Stimulated activated CD8-positive, alpha-beta memory T cell treated with anti-CD3 and anti-CD28 coated beads, Interleukin-4, amount 100 ng/mL, for 1 hour (primary cell): ENCODE results near the gene MSI2.

Source experiments
- DNase-seq, 2 donors: peaks; one replicate each; pipeline ENCODE4 v3.0.0-alpha.2; 2020; ENCODE audit warnings: low read depth in 2 of 2, low spot score in 1 of 2

The MSI2 gene

DNA sequence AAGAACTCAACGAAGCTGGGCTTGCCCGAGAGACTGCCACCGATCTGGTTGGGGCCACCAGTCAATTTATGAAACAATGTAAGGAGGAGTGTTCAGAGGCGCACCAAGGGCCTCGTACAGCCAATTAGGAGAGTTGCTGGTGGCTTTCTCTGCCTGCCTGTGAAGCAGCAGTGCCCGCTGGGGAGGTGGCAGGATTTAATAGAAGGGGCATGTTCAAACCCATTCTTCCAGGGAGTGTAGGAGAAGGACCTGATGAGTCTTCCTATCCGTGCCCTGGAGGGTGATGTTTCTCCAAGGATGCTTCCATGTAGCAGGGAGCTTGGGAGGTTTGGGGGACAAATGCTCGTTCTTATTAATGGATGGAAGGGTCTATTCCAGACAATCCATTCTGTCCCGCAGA is 310.4 kb downstream of the MSI2 start:
- no peak for DNase-seq

DNA sequence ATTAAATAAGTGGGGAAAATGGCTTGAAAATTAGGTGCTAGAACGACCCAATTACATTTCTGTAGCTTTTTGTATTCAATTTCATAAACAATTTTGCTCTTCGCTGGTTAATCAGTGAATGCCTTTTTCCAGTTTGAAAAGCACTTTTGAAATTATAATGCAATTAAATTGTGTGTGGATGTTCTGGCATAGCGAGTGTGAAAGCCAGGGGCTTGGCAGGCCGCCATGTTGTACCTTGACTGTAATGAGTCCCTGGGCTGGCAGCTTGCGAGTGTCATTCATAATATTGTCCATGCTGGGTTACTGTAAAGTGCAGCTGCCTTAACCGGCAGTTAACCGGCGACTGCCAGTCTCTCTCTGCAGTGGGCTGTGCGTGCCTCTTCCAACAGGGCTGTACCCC is 310.9 kb downstream of the MSI2 start:
- DNase-seq: no peak

DNA sequence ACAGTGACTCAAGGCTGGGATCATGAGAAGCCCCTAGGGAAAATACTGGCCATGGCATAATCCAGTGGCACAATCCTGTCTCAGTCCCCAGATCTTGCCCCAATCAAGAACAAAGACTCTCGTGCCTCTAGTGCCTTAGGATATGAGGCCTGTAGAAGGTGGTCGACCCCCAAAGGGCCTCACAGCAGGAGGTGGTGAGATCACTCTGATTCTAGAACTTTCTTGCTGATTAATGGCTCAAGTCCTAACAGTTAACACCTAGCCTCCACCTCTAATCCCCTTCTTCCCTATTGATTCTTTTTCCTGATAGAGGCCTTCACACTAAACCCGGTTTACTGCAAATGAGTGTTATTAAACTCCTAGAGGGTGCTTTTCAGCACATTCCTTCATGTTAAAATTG is 312.0 kb downstream of the MSI2 start:
- DNase-seq: no peak

DNA sequence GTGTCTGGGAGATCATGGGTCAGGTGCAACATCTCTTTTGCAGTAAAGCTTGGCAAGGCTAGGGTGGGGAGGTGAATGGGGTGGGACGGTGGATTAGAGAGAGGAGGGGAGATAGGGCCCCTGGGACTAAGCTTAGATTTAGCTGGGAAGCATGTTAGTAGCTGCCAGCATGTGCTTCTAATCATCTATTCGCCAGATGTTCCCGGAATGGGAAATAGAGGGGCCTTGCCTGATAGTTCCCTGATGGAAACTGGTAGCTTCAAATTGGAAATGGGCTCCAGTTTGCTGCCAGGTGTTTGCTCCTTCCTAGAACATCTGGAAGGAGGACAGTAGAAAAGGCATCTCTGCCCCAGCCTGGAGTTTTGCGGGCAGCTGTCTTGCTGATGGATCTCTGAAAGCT is 312.7 kb downstream of the MSI2 start:
- no peak for DNase-seq

DNA sequence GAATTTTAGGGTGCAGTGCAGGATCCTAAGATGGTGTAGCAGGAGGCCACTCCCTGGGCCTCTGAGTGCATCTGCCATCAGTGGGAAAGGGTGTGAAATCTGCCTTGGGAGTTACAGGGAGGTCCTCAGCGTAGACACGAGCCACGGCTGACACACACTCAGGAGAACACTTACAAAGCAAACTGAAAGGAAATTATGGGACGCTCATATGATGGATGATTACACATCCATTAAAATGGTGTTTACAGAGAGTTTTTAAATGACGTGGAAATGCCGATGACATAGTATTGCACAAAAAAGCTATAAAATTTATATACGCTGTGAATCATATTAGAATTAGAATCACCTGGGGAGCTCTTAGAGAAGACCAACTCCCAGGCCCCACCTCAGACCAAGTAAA is 313.5 kb downstream of the MSI2 start:
- no peak for DNase-seq

DNA sequence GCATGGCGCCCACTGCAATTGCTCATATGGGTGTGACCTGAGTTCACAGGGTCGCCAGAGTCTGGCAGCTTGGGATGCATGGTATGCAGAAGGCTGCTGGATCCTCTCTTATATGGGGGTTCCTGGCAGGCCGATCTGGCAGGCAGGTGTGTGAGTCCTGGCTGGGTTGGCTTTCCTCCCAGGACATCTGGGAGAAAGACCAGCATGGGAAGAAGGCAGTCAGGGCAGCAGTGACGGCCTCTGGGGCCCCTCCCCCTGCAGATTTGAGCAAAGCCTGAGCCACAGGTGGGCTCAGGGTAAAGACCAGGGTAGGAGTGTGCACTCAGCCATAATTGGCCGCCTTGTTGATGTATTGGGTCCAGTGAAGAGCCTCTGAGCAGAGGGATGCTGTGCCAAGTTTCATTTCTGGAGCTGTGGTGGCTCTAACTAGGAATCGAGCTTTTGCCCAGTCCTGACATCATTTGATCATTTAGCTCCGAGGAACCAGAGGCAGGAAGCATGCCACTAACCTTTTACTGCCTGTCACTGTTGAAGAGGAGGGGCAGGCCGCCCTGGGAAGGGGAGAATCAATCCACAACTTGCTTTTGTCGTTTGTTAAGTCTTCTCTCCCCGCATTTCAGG is 314.5 kb downstream of the MSI2 start:
- DNase-seq: no peak

DNA sequence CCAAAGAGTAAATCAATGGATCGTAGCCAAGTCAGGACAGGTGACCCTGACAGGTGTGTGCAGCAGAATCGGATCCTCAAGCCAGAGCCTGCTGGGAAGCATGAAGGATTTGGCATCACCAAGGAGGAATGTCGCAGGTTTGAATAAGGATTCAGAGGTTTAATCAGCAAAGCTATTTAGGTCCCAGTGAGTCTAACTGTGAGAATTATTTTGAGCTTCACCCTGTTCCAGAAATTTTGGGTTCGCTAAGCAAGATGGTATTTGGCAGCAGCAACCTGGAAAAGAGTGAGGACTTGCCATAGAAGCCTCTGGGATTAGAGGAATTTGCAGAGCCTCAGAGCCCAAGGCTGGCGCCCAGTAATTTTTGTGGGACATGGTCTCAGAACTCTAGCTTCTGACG is 315.7 kb downstream of the MSI2 start:
- no peak for DNase-seq

DNA sequence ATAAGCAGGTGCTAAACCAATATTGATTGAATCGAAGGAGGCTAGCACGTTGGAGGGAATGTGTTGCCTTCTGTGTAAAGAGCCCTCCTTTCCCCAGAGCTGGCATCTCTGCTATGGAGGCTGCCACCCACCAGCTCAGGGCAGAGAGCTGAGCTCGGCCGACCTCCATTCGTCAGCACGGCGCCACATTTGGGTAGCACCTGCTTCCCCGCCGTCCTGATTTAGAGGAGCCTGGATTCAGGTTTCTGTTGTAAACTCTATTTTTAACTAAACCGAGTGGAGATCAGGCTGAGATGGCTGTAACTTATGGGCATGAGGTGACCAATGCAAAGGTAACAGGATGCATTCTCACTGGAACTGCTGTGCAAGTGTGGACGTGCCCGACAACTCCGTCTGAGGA is 316.3 kb downstream of the MSI2 start:
- DNase-seq: no peak

DNA sequence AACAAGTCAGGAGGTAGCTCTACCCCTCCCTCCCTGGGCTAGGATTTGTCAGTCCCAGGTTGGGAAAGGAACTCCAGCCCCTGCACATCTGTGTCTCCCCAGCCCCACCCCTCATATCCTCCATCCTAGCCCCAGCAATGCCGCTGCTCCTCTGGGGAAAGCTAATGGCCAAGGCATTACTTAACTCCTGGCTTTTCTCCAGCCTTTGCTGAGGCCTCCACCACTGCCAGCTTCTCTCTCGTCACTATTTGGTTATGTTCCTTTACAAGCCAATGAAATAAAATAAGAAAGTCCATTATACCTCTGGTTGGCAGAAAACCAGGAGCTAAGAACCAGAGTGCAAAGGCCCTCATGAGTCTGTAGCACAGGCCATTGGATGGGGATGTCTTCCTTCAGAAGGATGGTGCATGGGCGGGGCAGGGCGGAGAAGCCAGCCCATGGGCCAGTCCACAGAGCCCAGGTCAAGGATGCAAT is 317.8 kb downstream of the MSI2 start:
- DNase-seq: no peak

DNA sequence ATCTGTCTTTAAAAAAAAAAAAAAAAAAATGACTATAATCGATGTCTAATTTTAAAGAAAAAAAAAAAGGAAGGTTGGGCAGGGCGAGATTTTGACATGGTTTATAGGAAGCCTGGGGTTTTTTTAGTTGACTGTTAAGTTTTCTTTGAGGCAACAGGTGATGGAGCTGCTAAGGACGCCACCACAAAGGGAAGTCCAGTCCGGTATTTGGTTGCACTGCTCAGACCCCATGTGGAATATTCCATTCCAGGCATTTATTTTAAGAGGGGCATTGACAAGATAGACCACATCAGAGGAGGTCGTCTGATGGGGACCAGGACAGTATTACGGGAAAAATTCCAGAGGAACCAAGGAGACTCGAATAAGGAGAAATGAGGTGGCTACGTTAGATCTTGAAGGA is 320.4 kb downstream of the MSI2 start:
- DNase-seq: no peak

DNA sequence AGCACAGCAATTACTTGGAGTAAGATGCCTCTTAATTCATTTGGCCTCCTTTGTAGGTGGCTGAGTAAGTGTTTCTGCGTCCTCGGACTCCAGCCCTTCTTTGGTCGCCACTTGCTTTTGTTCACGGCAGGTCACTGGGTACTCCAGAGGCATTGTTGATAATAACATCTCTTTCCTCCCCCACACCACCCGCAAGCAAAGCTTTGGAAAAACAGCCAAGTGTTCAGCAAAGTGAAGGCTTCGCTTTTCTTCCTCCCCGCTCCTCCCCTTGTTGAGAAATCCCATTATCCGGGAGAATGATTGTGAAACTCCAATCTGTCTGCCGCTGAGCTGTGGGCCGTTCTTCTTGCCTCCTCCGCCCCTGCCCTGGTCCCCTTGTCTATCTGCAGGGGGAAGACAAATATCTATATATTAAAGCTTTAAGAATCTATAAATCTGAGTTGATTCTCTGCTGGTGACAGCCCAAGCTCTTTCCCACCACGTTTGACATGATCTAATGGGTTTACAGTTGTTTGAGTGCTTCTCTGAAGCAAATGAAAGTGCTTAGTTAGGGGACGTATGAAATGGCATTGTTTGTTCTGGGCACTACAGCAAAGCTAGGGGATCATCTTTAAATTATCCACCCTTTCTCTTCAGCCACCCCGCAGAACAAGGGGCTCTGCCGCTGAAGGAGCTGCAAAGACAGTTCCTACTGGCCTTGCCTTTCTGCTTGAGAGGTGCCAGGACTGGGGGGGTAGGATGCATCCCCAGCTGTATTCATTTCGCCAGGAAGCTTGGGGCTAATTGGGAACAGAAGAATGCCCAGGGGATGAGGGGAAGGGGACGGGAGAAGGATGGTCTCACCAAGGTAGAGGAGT is 321.7 kb downstream of the MSI2 start:
- DNase-seq: no peak

DNA sequence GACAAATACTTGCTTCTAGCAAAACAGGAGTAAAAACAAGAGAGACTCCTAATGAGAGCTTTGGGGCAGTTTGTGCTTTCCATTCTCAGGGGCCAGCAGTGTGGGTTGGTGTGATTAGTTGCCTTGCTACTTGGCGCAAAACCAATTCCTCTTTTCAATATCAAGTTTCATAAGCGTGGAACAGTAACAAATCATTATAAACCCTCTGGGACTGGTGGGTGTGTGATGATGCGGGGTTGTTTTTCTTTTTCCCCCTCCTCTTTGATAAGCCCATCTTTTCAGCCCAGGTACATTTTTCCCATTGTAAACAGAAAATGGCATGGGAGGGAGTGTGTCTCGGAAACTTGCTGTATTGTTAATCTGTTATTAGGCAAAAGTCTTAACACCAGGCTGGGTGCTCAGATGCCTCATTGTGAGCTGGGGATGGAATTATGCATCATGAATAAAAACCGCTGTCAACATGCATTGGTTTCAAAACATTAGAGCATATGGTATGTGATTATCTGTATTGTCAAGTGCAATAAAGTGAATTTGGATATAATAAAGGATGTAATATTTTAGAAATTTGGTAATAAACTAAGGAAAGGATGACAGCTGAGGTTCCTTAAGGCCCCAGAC is 322.4 kb downstream of the MSI2 start:
- DNase-seq: no peak

DNA sequence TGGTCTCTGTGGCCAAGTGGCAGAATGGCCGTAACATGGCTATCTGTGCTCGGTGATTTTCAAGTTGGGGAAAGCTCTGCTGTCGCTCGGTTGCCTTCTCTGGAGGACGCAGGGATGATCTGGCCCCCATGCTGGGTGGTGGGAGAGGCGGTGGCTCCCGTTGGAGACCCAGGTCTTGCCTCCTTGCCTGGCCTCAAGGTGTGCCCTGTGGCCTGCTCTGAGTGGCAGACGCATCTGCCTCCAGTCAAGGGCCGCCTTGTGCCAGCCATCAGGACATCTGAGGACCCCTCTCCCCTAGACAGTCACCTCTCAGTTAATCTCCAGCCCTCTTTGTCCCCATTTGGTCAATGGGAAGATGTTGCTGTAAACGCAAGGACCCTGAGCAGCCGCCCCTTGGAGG is 322.9 kb downstream of the MSI2 start:
- DNase-seq: no peak

DNA sequence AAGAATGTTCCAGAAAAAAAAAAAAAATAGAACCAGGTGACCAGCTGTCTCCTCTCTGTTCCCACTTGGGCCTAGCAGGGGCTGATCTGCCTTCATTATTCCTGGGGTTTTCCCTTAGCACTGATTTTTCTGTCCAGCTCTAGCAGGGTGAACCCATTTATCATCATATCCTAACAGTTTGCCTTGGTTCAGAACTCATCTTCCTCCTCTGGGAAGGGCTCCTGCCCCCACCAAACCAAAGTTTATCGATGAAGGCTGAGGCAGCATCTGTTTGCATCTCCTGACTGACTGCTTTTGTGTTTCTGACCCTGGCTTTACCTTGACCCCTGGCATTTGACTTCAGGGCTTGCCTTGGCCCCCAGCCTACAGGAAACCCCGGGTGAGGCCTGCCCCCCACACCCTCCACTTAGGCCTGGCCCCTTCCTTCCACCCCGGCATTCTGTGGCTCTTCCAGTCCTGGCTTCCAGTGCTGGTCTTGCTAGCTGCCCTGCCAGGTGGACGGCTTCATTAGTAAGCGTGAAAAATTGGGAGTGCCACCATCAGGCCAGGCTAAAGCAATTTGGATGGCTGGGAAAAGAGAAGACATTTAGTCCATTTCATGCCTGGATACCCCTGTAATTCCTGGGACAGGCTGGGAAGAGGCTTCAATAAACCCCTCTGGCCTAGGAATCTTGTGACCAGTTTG is 323.9 kb downstream of the MSI2 start:
- no peak for DNase-seq

DNA sequence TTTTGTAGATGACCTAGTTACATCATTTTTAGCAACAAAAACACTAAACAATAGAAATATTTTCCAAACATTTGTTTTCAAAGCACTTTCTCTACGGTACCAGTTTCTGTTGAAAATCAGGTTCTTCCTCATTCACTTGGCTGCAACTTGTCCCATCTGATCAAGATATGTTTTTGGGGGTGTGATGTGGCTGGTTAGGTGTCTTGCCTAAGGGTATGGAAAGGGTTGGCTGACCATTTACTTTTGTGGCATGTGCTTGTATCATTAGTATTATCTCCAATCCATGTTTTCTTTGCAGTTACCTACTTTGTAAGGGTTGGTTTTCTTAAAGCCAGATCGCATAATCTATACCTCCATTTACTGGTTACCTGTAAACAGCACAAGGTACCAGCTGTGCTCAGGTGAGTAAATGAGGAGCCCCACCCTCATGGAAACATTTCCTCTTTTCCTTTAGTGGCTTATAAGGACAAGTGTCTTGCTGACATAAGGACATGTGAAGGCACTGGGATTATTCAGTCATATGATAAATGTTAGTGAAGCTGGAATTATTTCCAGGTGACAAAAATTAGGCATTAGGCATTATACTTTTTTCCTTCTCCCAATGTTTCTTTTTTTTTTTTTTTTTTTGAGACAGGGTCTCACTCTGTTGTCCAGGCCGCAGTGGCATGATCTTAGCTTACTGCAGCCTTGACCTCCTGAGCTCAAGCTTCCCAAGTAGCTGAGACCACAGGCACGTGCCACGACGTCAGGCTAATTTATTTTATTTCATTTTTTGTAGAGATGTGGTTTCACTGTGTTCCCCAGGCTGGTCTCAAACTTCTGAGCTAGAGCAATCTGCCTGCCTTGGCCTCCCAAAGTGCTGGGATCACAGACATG is 326.8 kb downstream of the MSI2 start:
- no peak for DNase-seq

DNA sequence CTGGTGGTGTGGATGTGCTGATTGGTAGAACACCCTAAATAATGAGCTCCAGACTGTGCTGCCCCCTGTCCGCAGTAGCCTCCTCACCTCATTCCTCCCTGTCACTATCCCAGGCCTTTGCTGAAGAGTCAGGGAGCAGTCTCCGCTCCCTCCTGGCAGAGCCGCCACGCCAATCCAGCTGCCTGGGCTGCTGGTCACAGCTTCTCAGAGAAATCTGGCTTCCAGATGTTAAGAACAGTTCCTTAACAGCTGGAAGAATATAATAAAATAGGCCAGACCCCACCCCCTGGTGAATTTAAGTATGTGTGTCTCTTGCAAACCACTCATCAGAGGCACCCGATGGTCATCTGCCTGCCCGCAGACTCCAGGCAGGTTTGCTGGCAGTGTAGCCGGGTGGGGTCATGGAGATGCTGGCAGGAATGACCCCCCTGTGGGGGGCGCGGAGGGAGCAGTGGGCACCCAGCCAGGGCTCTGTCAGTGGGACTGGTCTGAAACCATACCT is 327.8 kb downstream of the MSI2 start:
- DNase-seq: no peak

DNA sequence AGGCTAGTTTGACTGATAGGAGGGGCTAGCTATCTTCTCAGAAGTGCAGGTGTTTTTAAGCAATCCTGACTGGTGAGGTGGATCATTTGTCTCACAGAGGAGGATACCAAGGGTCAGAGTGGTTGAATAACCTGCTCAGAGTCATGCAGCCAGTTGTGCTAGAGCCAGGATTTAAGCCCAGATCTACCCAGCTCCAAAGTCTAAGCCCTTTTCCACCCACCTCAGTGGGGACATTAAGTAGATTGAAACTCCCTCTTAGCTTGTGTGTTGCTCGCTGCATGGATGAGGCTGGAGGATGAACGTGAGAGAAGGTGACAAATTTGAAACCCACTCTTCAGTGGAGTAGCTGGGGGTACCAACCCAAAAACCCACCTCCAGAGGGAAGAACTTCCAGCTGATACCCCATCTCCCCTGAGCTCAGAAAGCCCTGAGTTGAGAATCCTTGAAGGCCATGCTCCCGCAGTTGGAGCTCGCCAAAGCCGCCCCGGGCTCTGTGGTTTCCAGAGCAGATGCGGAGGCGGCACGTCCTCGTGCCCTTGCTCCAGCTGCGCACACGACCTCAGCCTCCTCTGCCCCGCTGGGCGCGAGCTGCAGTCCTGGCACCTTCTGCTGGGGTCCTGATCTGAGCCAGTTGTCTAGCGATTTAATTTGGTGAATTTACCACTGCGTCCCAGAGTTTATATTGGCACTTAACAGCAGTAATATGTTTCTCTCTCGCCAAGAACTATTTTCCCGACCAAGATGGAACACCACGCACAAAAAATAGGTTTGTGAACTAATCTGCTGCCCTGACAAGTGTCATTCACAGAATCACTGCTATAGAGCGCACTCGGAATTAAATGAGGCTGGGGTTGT is 329.2 kb downstream of the MSI2 start:
- no peak for DNase-seq

DNA sequence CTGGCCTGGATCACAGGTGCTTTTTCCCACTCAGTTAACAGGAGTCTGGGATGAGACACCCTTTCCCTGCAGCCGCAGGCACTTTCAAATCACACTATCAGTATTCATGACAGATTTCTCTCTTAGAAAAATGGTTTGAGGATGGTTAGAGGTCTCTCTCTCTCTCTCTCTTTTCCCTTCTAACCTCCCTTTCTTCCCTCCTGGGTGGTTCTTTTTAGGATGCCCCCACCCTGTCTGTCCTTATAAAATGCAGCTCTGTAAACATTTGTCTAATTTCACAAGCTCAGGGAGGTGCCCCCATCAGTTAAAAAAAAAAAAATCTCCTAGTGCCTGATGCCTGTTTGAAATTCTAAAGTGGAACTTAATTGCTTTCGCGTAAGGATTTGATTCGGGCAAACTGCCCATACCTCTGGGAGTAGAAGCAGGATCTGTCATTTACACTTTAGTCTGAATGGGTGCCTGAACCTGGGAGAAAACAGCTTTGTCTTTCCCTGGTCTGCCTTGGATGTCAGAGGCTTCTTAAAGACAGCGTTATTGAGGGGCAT is 329.9 kb downstream of the MSI2 start:
- no peak for DNase-seq

DNA sequence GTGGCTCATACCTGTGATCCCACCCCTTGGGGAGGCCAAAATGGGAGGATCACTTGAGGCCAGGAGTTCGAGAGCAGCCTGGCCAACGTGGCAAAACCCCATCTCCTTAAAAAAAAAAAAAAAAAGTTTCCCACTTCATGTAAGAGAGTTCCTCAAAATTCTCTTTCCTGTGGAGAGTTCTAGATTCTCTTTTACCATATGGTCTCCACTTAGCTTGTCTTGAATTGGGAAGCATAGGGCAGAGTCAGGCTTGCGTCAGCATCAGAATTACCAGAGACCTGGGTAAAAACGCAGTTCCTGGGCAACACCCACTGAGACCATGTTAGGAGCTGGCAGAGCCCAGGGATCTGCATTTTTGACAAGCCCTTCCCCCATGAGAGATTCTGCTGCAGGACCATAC is 330.4 kb downstream of the MSI2 start:
- no peak for DNase-seq
